OCI-M2 (cell line): ENCODE data around the gene CENPO.
A peak's percentile ranks its signal among the peaks of the same experiment; 100 is the strongest.

ENCODE experiments used
- DNase-seq: peaks from one replicate; lab custom pipeline; 2025; ENCODE audit not compliant: unreplicated experiment; lab: John Stamatoyannopoulos, UW

The CENPO gene, protein sequence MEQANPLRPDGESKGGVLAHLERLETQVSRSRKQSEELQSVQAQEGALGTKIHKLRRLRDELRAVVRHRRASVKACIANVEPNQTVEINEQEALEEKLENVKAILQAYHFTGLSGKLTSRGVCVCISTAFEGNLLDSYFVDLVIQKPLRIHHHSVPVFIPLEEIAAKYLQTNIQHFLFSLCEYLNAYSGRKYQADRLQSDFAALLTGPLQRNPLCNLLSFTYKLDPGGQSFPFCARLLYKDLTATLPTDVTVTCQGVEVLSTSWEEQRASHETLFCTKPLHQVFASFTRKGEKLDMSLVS

DNA sequence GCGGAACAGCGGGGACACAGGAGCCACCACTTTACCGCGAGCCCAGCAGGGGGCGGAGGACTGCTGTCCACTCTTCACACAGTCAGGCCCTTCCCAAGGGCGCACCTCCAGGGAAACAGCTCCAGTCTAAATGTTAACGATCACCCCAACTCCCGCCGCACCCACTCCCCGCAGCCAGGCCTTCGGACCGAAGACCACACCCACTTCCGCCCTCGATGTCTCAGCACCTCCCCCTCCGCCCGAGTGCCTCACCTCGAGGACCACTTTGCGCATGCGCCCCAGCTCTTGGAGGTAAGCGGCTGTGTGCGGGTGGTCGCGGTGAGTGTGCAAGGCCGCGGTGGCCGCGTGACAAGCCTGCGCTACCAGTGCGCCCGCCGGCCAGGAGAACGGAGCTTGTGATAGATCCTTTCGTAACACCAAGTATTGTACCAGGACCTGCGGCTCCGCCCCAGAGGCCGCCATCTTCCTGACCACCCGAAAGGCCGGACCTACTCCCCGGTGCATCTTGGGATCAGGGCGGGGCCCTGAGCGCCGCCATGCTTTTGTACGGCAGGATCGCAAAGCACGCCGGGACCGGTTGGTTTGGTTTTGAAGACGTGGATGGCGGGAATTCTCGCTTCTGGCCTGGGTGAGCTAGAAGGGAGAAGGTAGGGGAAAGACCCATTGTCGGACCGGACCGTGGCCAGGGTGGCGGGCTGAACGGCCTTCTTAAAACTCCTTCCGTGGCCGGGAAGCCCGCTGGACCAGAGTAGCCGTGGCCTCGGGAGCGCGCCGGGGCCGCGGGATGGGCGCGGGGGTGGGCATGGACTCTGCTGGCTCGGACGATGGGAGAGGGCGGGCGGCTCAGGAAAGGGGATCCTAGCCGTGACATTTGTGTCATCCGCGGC is at the start of gene CENPO, which contains the start of gene PTRHD1:
Gene CENPO (plus strand): TSS at position 552 of the 887 bp plus-strand sequence. CDS start 495 bp downstream, outside the sequence.
Gene PTRHD1 (minus strand): TSS at position 518 of the 887 bp plus-strand sequence. CDS start 14 bp downstream, at position 504.
- DNase-seq, result peak; percentile 91

DNA sequence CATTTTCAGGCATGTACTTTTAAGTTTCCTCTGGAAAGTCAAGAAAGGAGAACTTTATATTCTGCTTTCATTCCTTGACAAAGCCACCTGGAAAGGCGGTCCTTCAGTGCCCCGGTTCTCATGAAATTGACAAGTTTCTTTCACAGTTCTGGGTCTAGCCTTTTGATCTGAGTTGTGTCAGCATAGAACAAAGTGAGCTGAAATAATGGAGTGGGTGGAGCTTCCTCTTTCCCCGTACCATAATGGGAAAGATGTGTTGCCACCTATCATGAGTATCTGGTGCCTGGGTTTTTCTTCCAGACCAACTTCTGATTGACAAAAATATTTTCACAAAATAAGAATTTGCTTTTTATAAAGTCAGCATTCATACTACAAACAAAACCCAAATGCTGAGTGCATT is 49.3 kb upstream of the CENPO start:
- DNase-seq, result no peak

DNA sequence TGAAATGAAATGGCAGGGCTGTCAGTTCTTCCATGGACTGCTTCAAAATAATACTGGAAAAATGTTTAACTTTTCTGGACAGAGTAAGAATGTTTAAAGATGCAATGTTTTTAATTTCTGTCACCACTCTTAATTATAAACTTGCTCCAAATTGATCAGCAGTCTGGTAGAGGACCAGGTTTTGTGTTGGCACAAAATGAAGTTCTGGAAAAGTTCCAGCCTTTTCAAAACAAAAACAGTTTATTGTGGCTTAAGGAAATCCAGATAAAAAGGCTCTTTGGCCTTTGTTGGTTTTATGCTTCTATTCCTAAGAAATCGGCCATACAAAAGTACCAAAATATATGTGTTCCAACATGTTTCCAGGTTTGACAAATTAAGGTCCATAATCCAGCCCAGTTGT is 48.9 kb upstream of the CENPO start:
- no peak for DNase-seq

DNA sequence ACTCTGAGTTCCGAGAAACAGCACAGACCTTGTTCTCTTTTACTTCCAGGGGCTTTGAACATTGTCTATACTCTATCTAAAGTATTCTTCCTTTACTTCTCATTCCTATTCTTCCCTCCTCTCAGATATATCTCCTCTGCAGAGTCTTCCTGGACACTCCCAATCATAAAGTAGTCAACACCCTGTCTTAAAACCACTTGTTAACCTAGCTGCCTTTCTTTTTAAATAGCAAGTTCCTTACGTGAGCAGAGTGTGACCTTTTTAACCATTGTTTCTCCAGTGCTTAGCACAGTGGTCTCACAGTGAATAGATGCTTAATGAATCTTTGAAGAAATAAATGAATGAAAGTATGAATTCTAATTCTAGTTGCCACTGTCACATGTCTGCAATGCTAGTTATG is 47.4 kb upstream of the CENPO start:
- DNase-seq, result no peak

DNA sequence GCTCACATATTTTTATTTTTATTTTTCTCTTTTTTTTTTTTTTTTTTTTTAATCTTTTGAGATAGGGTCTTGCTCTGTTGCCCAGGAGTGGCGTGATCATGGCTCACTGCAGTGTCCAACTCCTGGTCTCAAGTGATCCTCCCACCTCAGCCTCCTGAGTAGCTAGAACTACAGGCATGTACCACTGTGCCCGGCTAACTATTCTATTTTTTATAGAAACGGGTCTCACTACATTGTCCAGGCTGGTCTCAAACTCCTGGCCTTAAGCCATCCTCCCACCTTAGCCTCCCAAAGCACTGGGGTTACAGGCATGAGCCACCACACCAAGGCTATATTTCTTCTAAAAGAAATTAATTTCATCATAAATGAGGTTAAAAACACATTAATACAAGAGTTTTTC is 45.9 kb upstream of the CENPO start:
- DNase-seq, result no peak

DNA sequence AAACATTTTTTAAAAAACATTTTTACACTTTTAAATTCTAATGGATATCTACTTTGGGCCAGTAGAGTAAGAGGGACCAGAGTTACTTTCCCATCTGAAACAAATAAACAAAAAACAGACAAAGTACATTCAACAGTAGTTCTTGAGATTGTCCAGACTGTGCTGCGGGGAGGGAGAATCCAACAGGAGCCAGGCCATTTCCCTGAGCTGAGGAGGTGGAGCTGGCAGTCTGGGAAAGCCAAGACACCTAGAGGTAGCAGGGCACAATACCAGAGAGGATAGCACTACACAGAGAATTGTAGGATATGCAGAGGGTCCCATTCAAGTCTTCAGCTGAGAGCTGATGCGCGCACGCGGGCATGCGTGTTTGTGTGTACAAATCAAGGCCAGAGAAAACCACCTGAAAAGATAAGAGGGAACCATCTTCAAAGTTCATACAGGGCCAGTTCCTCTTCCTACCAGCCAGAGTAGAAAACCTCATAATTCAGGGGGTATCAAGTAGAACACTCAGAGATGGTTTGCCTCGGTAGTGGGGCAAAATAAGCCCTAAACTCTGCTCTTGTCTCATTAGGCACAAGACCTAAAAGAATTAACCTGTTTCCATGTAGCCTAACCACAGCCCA is 44.0 kb upstream of the CENPO start:
- DNase-seq, result no peak

DNA sequence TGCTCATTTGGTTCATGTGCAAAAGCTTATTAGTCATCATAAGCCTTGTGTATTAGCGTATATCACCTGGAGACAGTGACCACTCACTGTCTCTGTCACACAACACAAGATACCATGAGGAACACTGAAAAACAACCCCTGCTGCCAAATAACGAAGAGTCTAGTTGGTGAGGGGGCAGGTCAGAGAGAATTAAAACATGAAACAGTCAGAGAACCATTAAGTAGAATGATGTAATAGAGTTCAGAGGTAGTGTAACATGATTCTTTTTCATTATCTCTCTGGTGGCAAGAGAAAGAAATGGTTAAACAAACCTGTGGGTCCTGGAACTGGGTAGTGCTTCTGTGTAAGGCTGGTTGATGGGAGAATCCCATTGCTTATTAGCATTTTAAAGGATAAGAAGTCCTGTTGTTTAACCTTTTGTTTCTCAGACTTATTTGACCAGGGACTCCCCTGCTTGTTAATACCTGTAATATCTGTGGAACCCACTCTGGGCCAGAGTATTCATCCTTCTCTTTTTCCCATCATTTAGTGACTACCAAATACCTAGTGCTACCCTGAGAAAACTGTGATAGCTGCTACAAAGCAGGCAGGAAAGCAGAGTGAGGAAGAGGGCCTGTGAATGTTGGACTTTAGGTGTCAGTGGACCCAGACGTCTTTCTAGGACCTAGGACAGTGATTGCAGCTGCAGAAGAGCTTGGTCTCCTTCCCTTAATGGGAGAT is 38.1 kb upstream of the CENPO start:
- no peak for DNase-seq

DNA sequence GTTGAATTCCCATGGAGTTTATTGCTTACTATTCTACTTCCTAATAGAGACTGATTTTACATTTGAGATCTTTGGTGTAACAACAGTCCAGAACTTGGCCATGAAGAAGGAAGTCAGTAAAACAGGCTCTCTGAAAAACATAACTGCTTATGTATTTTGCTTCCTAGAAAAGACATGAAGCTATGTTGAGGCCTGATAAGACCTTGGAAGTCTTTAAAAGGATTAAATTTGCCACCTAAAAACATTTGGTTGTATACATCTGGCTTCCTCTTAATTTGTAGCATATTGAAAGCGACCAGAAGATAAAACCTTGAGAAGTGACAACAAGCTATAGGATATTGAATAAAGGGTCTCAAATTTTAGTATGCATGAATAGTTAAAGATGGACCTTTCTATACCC is 36.4 kb upstream of the CENPO start:
- DNase-seq, result no peak

DNA sequence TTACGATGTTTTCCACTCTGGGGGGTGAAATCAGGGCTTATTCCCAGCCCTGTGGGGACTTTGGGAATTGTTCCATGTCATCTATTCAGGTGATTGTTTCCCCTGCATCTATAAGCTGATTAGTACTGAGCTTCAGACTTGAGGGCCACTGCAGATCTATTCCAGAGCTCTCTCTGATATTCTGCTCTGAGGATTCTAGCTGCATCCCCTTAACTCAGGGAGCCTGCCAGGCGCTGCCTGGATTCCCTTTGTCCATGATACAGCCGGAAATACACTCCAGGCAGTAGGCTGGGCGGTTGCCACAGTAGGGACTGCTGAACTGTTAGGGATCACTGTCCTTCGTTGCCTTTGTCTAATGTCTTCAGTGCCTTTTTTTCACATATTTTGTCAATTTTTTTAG is 31.4 kb upstream of the CENPO start:
- no peak for DNase-seq

DNA sequence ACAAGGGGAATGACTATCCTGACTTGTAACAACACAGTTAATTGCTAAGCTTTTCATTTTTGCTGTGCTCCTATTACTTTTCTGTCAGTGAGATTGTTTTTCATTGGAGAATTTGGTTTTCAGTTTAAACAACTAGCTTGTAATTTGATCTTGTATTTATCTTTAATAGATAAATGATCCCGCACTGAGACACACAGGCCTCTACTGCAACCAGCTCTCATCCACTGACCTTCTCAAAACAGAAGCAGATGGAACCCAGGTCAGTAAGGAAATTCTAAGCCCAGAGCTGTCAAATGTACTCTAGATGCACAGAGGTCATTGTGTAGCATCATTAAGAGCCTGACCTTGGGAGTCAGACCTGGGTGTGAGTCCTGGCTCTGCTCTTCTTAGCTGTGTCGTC is 30.7 kb upstream of the CENPO start:
- DNase-seq, result no peak

DNA sequence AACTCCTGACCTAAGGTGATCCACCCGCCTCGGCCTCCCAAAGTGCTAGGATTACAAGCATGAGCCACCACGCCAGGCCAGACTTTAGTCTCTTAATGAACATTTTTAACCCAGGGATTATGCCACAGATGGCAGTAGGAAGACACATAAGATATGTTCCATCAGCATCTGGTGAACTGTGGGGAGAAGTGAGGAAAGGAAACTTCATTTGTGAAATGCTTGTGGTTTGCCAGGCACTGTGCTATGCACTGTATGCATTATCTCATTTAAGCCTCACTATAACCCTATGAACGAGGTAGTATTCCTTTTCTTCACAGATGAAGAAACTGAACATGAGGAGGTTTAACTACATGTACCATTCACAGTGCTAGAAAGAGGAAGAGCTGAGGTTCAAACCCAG is 29.4 kb upstream of the CENPO start:
- no peak for DNase-seq

DNA sequence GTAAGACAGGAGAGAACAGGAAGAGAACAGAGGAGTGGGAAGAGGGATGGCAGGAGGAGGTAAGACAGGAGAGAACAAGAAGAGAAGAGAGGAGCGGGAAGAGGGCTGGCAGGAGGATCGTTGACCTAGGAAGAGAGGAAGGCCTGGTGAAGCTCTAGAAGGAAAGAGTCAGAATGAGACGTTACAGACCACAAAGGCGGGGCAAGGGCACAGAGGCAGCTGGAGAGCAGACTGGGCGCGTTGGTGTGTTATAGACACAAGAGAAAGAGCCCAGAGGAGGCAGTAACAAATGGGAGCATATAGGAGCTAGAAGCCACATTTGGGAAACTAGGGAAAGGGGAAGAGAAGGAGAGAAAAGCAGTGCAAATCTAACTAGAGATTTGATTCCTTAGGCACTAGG is 26.6 kb upstream of the CENPO start:
- no peak for DNase-seq

DNA sequence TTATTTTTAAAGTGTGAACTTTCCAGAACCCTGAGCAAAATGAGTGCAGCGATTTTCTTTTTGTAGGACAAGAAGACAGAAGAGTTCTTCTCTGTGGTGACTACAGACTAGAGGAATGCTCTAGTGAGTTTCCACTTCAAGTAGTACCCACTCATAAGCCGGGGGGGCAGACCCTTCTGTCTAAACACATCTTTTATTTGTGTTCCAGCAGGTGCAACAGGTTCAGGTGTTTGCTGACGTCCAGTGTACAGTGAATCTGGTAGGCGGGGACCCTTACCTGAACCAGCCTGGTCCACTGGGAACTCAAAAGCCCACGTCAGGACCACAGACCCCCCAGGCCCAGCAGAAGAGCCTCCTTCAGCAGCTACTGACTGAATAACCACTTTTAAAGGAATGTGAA is 25.2 kb upstream of the CENPO start:
- DNase-seq, result no peak

DNA sequence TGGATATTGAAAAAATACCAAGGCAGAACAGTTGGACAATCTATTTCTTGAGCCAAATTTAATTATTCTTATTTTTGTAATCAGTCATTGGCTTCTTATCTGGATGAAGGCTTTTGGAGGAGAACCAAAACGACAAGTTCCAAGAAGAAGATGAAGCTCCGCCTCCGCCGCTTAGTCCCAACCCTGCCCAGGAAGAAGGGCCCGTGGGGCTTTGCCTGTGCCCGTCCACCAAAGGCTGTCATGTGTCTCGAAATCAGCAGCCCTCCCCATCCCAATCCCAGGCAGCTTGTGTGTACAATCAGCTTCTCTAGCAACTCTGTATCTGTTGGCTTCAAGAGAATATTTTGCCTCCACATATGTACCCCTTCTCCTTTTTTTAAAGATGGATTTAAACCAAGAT is 24.6 kb upstream of the CENPO start:
- no peak for DNase-seq

DNA sequence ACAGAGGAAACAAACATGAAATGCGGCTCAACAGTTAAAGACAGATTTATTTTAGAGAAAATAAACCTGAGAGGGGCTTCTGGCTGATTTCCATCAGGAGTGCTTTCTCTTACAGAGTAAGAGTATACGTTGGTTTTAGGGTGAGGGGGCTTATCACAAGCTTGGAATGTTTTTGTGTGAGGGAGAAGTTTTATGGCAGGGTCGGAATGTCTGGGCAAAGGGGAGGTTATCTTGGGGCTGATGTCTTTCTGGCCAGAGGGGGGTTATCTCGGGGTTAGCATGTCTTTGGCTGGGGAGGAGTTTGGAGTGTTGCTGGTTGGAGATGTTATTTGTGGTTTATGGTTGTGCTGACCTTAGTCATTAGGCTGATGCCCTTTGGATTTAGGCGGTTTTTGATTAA is 22.2 kb upstream of the CENPO start:
- no peak for DNase-seq

DNA sequence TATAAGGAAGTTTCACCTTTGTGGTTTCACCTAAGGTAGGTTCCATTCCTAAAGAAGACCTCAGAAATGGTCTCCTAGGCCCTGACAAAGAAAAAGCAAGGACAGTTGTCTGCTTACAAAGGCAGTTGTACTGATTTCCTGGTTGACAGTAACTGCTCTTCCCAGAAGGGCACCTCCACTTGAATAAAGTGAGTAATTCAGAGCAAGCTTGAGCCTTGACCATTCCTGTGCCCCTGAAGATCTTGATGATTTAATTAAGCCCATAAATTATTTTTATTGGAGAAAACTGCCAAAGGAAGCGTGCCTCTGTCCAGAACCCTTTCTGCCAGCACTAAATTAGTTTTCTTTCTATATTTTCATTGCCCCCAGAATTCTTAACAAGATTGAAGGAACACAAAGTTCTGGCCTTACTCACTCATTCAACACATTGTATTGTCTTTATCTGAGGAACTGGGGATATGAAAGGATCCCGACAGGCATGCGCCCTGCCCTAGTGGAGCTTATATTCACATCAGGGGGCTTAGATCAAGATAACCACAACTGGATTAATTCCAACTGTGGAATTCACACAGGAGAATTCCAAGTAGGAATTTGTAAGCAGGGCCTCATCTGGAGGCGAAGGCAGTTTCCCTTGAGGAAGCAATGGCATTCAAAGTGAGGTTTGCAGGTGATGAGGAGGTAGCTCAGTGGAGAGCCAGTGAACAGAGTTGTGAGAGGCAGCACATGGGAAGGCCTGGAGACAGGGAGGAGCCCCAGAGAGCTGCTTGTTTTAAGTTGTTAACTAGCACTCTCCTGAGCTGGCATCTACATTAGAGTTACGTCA is 21.2 kb upstream of the CENPO start:
- no peak for DNase-seq

DNA sequence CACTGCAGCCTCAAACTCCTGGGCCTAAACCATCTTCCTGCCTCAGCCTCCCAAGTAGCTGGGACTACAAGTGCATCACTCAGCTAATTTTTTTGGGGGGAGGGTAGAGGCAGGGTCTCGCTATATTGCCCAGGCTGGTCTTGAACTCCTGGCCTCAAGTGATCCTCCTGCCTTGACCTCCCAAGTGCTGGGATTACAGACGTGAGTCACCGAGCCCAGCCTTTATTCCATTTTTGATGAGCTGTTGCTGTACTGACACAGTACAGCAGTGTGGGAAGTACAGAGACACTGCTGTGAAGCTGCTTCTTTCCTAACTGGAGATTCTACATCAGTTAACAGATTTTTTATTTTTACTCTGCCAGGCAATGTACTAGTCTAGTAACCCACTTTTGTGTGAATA is 18.9 kb upstream of the CENPO start:
- DNase-seq, result no peak

DNA sequence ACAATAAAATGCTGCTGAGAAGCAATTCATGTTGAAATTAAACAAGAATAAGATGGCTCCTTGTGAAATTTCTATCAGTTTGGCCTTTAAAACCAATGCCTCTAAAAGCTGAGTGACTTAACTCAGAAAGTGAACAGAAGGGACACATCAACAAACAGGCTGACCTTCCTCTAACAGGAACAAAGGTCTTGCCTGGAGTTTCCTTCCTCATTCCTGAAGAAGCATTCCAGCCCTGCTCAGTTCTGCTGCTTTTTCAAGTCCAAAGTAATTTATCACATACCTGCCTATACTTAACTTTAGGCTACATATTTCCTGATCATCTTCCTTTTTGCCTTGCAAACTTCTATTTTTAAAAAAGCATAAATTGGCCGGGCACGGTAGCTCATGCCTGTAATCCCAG is 14.1 kb upstream of the CENPO start:
- no peak for DNase-seq

DNA sequence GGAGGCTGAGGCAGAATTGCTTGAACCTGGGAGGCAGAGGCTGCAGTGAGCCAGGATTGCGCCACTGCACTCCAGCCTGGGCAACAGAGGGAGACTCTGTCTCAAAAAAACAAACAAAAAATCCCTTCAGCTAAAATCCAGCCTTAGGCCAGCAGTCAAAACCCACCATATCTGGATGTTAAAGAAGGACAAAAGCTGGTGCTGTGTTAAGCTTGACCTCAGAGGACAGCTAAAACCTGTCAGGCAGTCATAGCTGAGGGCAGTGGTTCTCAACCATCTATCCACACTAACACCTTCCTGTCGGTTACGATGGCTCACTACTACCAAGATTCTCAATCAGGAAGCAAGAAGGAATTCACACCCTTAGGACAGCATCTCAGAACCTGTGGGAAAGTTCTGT is 9.6 kb upstream of the CENPO start:
- no peak for DNase-seq

DNA sequence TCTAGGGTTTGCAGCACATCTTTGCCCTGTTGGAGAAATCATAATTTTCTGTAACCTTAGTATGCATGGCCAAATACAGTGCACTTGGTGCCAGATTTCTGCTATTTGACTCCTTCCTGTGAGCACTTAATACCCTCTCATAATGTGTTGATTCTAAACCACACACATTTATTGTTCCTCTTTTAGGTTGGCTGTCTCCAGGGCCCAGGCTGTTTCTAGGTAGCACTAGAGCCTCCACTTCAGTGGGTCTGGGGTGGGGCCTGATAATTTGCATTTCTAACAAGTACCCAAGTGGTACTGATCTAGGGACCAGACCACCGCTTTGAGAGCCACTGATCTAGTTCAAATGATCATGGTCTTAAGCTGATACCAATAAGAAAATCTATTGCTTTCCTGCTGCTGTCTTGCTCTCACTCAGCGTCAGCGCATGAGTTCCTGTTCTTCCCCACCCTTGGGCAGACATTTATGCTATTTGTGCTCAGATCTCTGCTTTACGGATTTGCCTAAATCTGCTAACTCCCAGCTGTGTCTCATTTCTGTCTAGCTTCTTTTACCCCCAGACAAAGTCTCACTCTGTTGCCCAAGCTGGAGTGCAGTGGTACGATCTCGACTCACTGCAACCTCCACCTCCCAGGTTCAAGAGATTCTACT is 7.4 kb upstream of the CENPO start:
- no peak for DNase-seq
